Dendritic cell treated with granulocyte-macrophage colony-stimulating factor and Interleukin-4, amounts not matched to agents 40 ng/mL and 50 ng/mL, for 4 days (primary cell): ENCODE results near the gene RELN.

Experiments
- H3K27ac Mint-ChIP-seq: one replicate; pipeline ENCODE4 v1.8.0; 2022; ENCODE audit warnings: mild to moderate bottlenecking, mixed read lengths
- H3K27me3 Mint-ChIP-seq: one replicate; pipeline ENCODE4 v1.8.0; 2022; ENCODE audit warnings: mild to moderate bottlenecking, mixed read lengths
- H3K36me3 Mint-ChIP-seq: one replicate; pipeline ENCODE4 v1.8.0; 2022; ENCODE audit warnings: low read depth, mixed read lengths
- H3K4me1 Mint-ChIP-seq: one replicate; pipeline ENCODE4 v1.8.0; 2022; ENCODE audit warnings: low read depth, mixed read lengths
- H3K4me3 Mint-ChIP-seq: one replicate; pipeline ENCODE4 v1.8.0; 2022; ENCODE audit warnings: mild to moderate bottlenecking, moderate library complexity, mixed read lengths
- H3K9me3 Mint-ChIP-seq: one replicate; pipeline ENCODE4 v1.8.0; 2022; ENCODE audit warnings: mixed read lengths
- intact Hi-C: fragments of 100-400 bp; cut with micrococcal nuclease; formaldehyde crosslinking; loops from one replicate; pipeline ENCODE4 v1.15.0; 2022

RELN gene

GRCh38 chr7:103777440-103777839 lies 212.0 kb downstream of the RELN start:
- Mint-ChIP-seq H3K9me3 (peaks cover 8% of the 10 kb centered on the region), H3K4me1 (no peaks in the 10 kb centered on the region), H3K36me3 (no peaks in the 10 kb centered on the region), H3K27ac (no peak overlapping the region), H3K4me3 (no peak overlapping the region), H3K27me3 (no peaks in the 10 kb centered on the region)
- intact Hi-C loops, result no loop called here

- H3K4me3 Mint-ChIP-seq, result no peak overlapping the region
- H3K4me1 Mint-ChIP-seq, result no peaks in the 10 kb centered on the region
- no peak overlapping the region for H3K27ac Mint-ChIP-seq
- no peaks in the 10 kb centered on the region for H3K36me3 Mint-ChIP-seq
- intact Hi-C loops, result no loop called here
- no peaks in the 10 kb centered on the region for H3K9me3 Mint-ChIP-seq
- no peaks in the 10 kb centered on the region for H3K27me3 Mint-ChIP-seq
These were observed 215.7 kb downstream of the RELN start for GRCh38 chr7:103773726-103774125.

- Mint-ChIP-seq H3K4me1 (no peaks in the 10 kb centered on the region), H3K27ac (no peak overlapping the region), H3K9me3 (no peaks in the 10 kb centered on the region), H3K36me3 (no peaks in the 10 kb centered on the region), H3K4me3 (no peak overlapping the region), H3K27me3 (no peaks in the 10 kb centered on the region)
- intact Hi-C loops, result no loop called here
These were observed 217.2 kb downstream of the RELN start for GRCh38 chr7:103772171-103772773.

GRCh38 chr7:103771294-103771693 lies 218.2 kb downstream of the RELN start:
- H3K36me3 Mint-ChIP-seq, result no peaks in the 10 kb centered on the region
- H3K4me3 Mint-ChIP-seq, result no peak overlapping the region
- no peak overlapping the region for H3K27ac Mint-ChIP-seq
- intact Hi-C loops, result no loop called here
- H3K9me3 Mint-ChIP-seq, result no peaks in the 10 kb centered on the region
- H3K27me3 Mint-ChIP-seq, result no peaks in the 10 kb centered on the region
- no peaks in the 10 kb centered on the region for H3K4me1 Mint-ChIP-seq

GRCh38 chr7:103766660-103767059 lies 222.8 kb downstream of the RELN start:
- Mint-ChIP-seq H3K4me1 (no peaks in the 10 kb centered on the region), H3K9me3 (no peaks in the 10 kb centered on the region), H3K36me3 (no peaks in the 10 kb centered on the region), H3K27me3 (no peaks in the 10 kb centered on the region), H3K4me3 (no peak overlapping the region), H3K27ac (no peak overlapping the region)
- intact Hi-C loops, result no loop called here

GRCh38 chr7:103765901-103766300 lies 223.6 kb downstream of the RELN start:
- Mint-ChIP-seq H3K9me3 (no peaks in the 10 kb centered on the region), H3K36me3 (no peaks in the 10 kb centered on the region), H3K4me3 (no peak overlapping the region), H3K4me1 (no peaks in the 10 kb centered on the region), H3K27ac (no peak overlapping the region), H3K27me3 (no peaks in the 10 kb centered on the region)
- intact Hi-C loops, result no loop called here

GRCh38 chr7:103764901-103765300 lies 224.6 kb downstream of the RELN start:
- no peaks in the 10 kb centered on the region for H3K4me1 Mint-ChIP-seq
- no peaks in the 10 kb centered on the region for H3K27me3 Mint-ChIP-seq
- no peaks in the 10 kb centered on the region for H3K36me3 Mint-ChIP-seq
- H3K27ac Mint-ChIP-seq, result no peak overlapping the region
- intact Hi-C loops, result no loop called here
- no peak overlapping the region for H3K4me3 Mint-ChIP-seq
- H3K9me3 Mint-ChIP-seq, result no peaks in the 10 kb centered on the region

- Mint-ChIP-seq H3K9me3 (no peaks in the 10 kb centered on the region), H3K4me3 (no peak overlapping the region), H3K4me1 (no peaks in the 10 kb centered on the region), H3K36me3 (no peaks in the 10 kb centered on the region), H3K27ac (no peak overlapping the region), H3K27me3 (no peaks in the 10 kb centered on the region)
- intact Hi-C loops, result no loop called here
These were observed 226.6 kb downstream of the RELN start for GRCh38 chr7:103762877-103763276.

- H3K4me3 Mint-ChIP-seq, result no peak overlapping the region
- no peaks in the 10 kb centered on the region for H3K4me1 Mint-ChIP-seq
- no peaks in the 10 kb centered on the region for H3K27me3 Mint-ChIP-seq
- H3K27ac Mint-ChIP-seq, result no peak overlapping the region
- intact Hi-C loops, result no loop called here
- no peaks in the 10 kb centered on the region for H3K9me3 Mint-ChIP-seq
- no peaks in the 10 kb centered on the region for H3K36me3 Mint-ChIP-seq
These were observed 227.2 kb downstream of the RELN start for GRCh38 chr7:103762065-103762760.

GRCh38 chr7:103752995-103753394 lies 236.5 kb downstream of the RELN start:
- Mint-ChIP-seq H3K4me1 (no peaks in the 10 kb centered on the region), H3K36me3 (no peaks in the 10 kb centered on the region), H3K9me3 (no peaks in the 10 kb centered on the region), H3K4me3 (no peak overlapping the region), H3K27ac (no peak overlapping the region), H3K27me3 (no peaks in the 10 kb centered on the region)
- intact Hi-C loops, result no loop called here

- Mint-ChIP-seq H3K9me3 (no peaks in the 10 kb centered on the region), H3K4me3 (no peak overlapping the region), H3K27ac (no peak overlapping the region), H3K36me3 (no peaks in the 10 kb centered on the region), H3K27me3 (no peaks in the 10 kb centered on the region), H3K4me1 (no peaks in the 10 kb centered on the region)
- intact Hi-C loops, result no loop called here
These were observed 238.1 kb downstream of the RELN start for GRCh38 chr7:103751311-103751880.

- no peak overlapping the region for H3K4me3 Mint-ChIP-seq
- no peaks in the 10 kb centered on the region for H3K36me3 Mint-ChIP-seq
- no peak overlapping the region for H3K27ac Mint-ChIP-seq
- no peaks in the 10 kb centered on the region for H3K27me3 Mint-ChIP-seq
- no peaks in the 10 kb centered on the region for H3K4me1 Mint-ChIP-seq
- intact Hi-C loops, result no loop called here
- H3K9me3 Mint-ChIP-seq, result no peaks in the 10 kb centered on the region
These were observed 240.8 kb downstream of the RELN start for GRCh38 chr7:103748680-103749079.

GRCh38 chr7:103735377-103735776 lies 254.1 kb downstream of the RELN start:
- Mint-ChIP-seq H3K27ac (no peak overlapping the region), H3K4me3 (no peak overlapping the region), H3K27me3 (no peaks in the 10 kb centered on the region), H3K4me1 (no peaks in the 10 kb centered on the region), H3K9me3 (no peaks in the 10 kb centered on the region), H3K36me3 (no peaks in the 10 kb centered on the region)
- intact Hi-C loops, result no loop called here

GRCh38 chr7:103731169-103731568 lies 258.3 kb downstream of the RELN start:
- H3K36me3 Mint-ChIP-seq, result no peaks in the 10 kb centered on the region
- no peak overlapping the region for H3K4me3 Mint-ChIP-seq
- no peaks in the 10 kb centered on the region for H3K9me3 Mint-ChIP-seq
- H3K27ac Mint-ChIP-seq, result no peak overlapping the region
- no peaks in the 10 kb centered on the region for H3K4me1 Mint-ChIP-seq
- H3K27me3 Mint-ChIP-seq, result no peaks in the 10 kb centered on the region
- intact Hi-C loops, result no loop called here

- no peak overlapping the region for H3K27ac Mint-ChIP-seq
- no peak overlapping the region for H3K4me3 Mint-ChIP-seq
- H3K4me1 Mint-ChIP-seq, result no peaks in the 10 kb centered on the region
- intact Hi-C loops, result no loop called here
- no peaks in the 10 kb centered on the region for H3K9me3 Mint-ChIP-seq
- no peaks in the 10 kb centered on the region for H3K27me3 Mint-ChIP-seq
- H3K36me3 Mint-ChIP-seq, result no peaks in the 10 kb centered on the region
These were observed 260.4 kb downstream of the RELN start for GRCh38 chr7:103729026-103729425.
